PFSK-1 (cell line): ENCODE results near the gene SH2D1A.

Experiments
- FOXP2 ChIP-seq: optimal IDR thresholded peaks from 2 replicates; pipeline ENCODE3; 2011; ENCODE audit warnings: borderline replicate concordance, control low read depth, inconsistent platforms; ENCODE audit not compliant: insufficient read depth; ENCODE audit errors: extremely low read length, extremely low read depth
- POLR2AphosphoS5 ChIP-seq: IDR thresholded peaks from 2 replicates; pipeline ENCODE4 v1.6.1; 2012; ENCODE audit warnings: low read depth, mild to moderate bottlenecking, control low read depth, low read length, moderate library complexity
- REST ChIP-seq, 2 experiments: IDR thresholded peaks; 2 replicates each; pipeline versions ENCODE4 v1.6.1 to v1.8.0; 2011 to 2012; ENCODE audit warnings: low read depth in 2 of 2, low read length in 2 of 2, control low read depth in 1 of 2, inconsistent platforms in 1 of 2, mild to moderate bottlenecking in 1 of 2, moderate library complexity in 1 of 2; ENCODE audit not compliant: insufficient read depth in 1 of 2
- SIN3A ChIP-seq: IDR thresholded peaks from 2 replicates; pipeline ENCODE4 v1.6.1; 2012; ENCODE audit warnings: mild to moderate bottlenecking, low read length, moderate library complexity, borderline replicate concordance; ENCODE audit not compliant: insufficient read depth
- TAF1 ChIP-seq: IDR thresholded peaks from 2 replicates; pipeline ENCODE4 v1.6.1; 2012; ENCODE audit warnings: low read length, control low read depth, borderline replicate concordance; ENCODE audit not compliant: insufficient read depth

The SH2D1A gene

GRCh38 chrX:124344246-124344645 lies 2.1 kb upstream of the SH2D1A start:
- TF ChIP-seq POLR2AphosphoS5: no peak
- no peak for TF ChIP-seq SIN3A
- TF ChIP-seq TAF1: no peak
- TF ChIP-seq REST (IDR thresholded peaks at IDR 0.05; ENCODE audit: insufficient read depth in 1 of 2, low read depth in 2 of 2, low read length in 2 of 2): no peak
- TF ChIP-seq FOXP2: no peak

- TF ChIP-seq SIN3A: no peak
- TF ChIP-seq TAF1: no peak
- TF ChIP-seq POLR2AphosphoS5: no peak
- no peak for TF ChIP-seq FOXP2
- TF ChIP-seq REST (IDR thresholded peaks at IDR 0.05; ENCODE audit: insufficient read depth in 1 of 2, low read depth in 2 of 2, low read length in 2 of 2): no peak
These were observed 496 bp downstream of the SH2D1A start for GRCh38 chrX:124346877-124347241.

- TF ChIP-seq REST (IDR thresholded peaks at IDR 0.05; ENCODE audit: insufficient read depth in 1 of 2, low read depth in 2 of 2, low read length in 2 of 2): no peak
- TF ChIP-seq FOXP2: no peak
- no peak for TF ChIP-seq SIN3A
These were observed 879 bp downstream of the SH2D1A start for GRCh38 chrX:124347242-124347641.

- no peak for TF ChIP-seq TAF1
- no peak for TF ChIP-seq FOXP2
- no peak for TF ChIP-seq POLR2AphosphoS5
- no peak for TF ChIP-seq REST (IDR thresholded peaks at IDR 0.05; ENCODE audit: insufficient read depth in 1 of 2, low read depth in 2 of 2, low read length in 2 of 2)
- TF ChIP-seq SIN3A: no peak
These were observed 1.8 kb downstream of the SH2D1A start for GRCh38 chrX:124348182-124348581.

GRCh38 chrX:124348885-124349453 lies 2.6 kb downstream of the SH2D1A start:
- TF ChIP-seq SIN3A (no peak), POLR2AphosphoS5 (no peak), FOXP2 (no peak), REST (IDR thresholded peaks at IDR 0.05; ENCODE audit: insufficient read depth in 1 of 2, low read depth in 2 of 2, low read length in 2 of 2) (no peak), TAF1 (no peak)
